Testis (tissue), 2 donors: ENCODE measurements around the gene NAPEPLD.

Experiments used
- CTCF ChIP-seq, 3 experiments: fragments of 450-650 bp in 2 of 3; fragments of 200-600 bp in 1 of 3; sonication (generic) in 1 of 3; IDR thresholded peaks; one replicate each; pipeline ENCODE4 v1.5.1; 2016 to 2019; ENCODE audit warnings: antibody characterized with exemption in 3 of 3, mild to moderate bottlenecking in 2 of 3, moderate library complexity in 1 of 3
- POLR2A ChIP-seq: fragments of 450-650 bp; IDR thresholded peaks from one replicate; pipeline ENCODE4 v1.6.1; 2017; ENCODE audit warnings: antibody characterized with exemption, mild to moderate bottlenecking, moderate library complexity

GRCh38 chr7:103051519-103051918, 97.4 kb downstream of the NAPEPLD start:
- no peak for TF ChIP-seq CTCF (IDR thresholded peaks at IDR 0.05)
- no peak for TF ChIP-seq POLR2A
